NCI-H748 (cell line): ENCODE results near the gene CIAO3.

Experiments used
- DNase-seq: peaks from one replicate; lab custom pipeline; 2025; ENCODE audit not compliant: unreplicated experiment; lab: John Stamatoyannopoulos, UW

CIAO3 gene

GRCh38 chr16:740764-741505, at the start of gene CIAO3:
TSS of gene CIAO3 (minus strand) at chr16:740997. CDS start at chr16:740985, 12 bp downstream.
- DNase-seq = peak; percentile 87

GRCh38 chr16:790086-790485, 49.3 kb upstream of the CIAO3 start:
- DNase-seq = no peak

GRCh38 chr16:789191-789850, 48.5 kb upstream of the CIAO3 start:
- DNase-seq = no peak

- peak; percentile 85 for DNase-seq
Measured at GRCh38 chr16:788399-789126, 47.8 kb upstream of the CIAO3 start, which contains the start of gene CHTF18. TSS of gene CHTF18 (plus strand) at chr16:788620. CDS start at chr16:788685, 65 bp downstream.

GRCh38 chr16:787978-788398, 47.2 kb upstream of the CIAO3 start, which contains the start of gene RPUSD1:
TSS of gene RPUSD1 (minus strand) at chr16:788381. CDS start at chr16:787737, 644 bp downstream.
- peak; percentile 48 for DNase-seq

- DNase-seq = peak; percentile 25
Measured at GRCh38 chr16:787321-787966, 46.6 kb upstream of the CIAO3 start.

GRCh38 chr16:785563-786535, 45.1 kb upstream of the CIAO3 start:
- DNase-seq = peak; percentile 50

GRCh38 chr16:784431-784830, 43.6 kb upstream of the CIAO3 start:
- DNase-seq = no peak

- no peak for DNase-seq
Measured at GRCh38 chr16:783404-784161, 42.8 kb upstream of the CIAO3 start.

- peak; percentile 25 for DNase-seq
Measured at GRCh38 chr16:782766-783403, 42.1 kb upstream of the CIAO3 start.

- no peak for DNase-seq
Measured at GRCh38 chr16:782258-782657, 41.5 kb upstream of the CIAO3 start.

GRCh38 chr16:781346-782010, 40.7 kb upstream of the CIAO3 start:
- no peak for DNase-seq

- no peak for DNase-seq
Measured at GRCh38 chr16:780296-780695, 39.5 kb upstream of the CIAO3 start.

GRCh38 chr16:779561-779960, 38.8 kb upstream of the CIAO3 start:
- DNase-seq = no peak

GRCh38 chr16:778909-779527, 38.2 kb upstream of the CIAO3 start:
- DNase-seq = no peak

GRCh38 chr16:778447-778846, 37.6 kb upstream of the CIAO3 start:
- no peak for DNase-seq

GRCh38 chr16:777826-778225, 37.0 kb upstream of the CIAO3 start:
- no peak for DNase-seq

- no peak for DNase-seq
Measured at GRCh38 chr16:776824-777223, 36.0 kb upstream of the CIAO3 start.
